Lung (tissue), 12 donors: ENCODE measurements around the gene LYZL1. TPM values are rescaled to one million over a fixed set of nuclear protein-coding genes. Genes with fewer than 3 reads are reported as not detected.
"Not testable (repeated sequence)": the region's sequence is repeated elsewhere in the genome, so short reads cannot be mapped to it uniquely, and the experiment has no call there.

Experiments
- ATAC-seq: fragments of 200-7000 bp; cut with Tn5 transposase; one replicate; pipeline ENCODE4 v1.9.1; 2020; ENCODE audit warnings: moderate number of reproducible peaks; ENCODE audit not compliant: insufficient read depth, low FRiP score
- DNase-seq, 3 donors: peaks; one replicate each; pipeline ENCODE4 v3.0.0-alpha.2; 2013 to 2017
- H3K27ac ChIP-seq, 2 donors: one replicate each; pipeline ENCODE4 v1.5.1; 2013; ENCODE audit warnings: mild to moderate bottlenecking in 2 of 2, moderate library complexity in 2 of 2, control low read depth in 1 of 2, inconsistent platforms in 1 of 2, low read depth in 1 of 2, low read length in 1 of 2
- H3K27me3 ChIP-seq, 3 donors: one replicate each; pipeline ENCODE4 v1.5.1; 2013; ENCODE audit warnings: low read length in 2 of 3; ENCODE audit not compliant: control insufficient read depth in 3 of 3, insufficient read depth in 3 of 3
- H3K36me3 ChIP-seq, 4 donors: one replicate each; pipeline ENCODE4 v1.5.1; 2013; ENCODE audit warnings: low read length in 4 of 4, mild to moderate bottlenecking in 1 of 4, moderate library complexity in 1 of 4; ENCODE audit not compliant: control insufficient read depth in 4 of 4, insufficient read depth in 4 of 4
- H3K4me1 ChIP-seq, 5 donors: one replicate each; pipeline ENCODE4 v1.5.1; 2013; ENCODE audit warnings: low read length in 5 of 5, mild to moderate bottlenecking in 2 of 5, moderate library complexity in 1 of 5; ENCODE audit not compliant: control insufficient read depth in 5 of 5, insufficient read depth in 5 of 5
- H3K4me3 ChIP-seq: one replicate; pipeline ENCODE4 v1.5.1; 2013; ENCODE audit warnings: mild to moderate bottlenecking, control low read depth, moderate library complexity
- H3K9ac ChIP-seq, 2 donors: one replicate each; pipeline ENCODE4 v1.5.1; 2013; ENCODE audit warnings: low read length in 2 of 2, control low read depth in 1 of 2; ENCODE audit not compliant: insufficient read depth in 1 of 2
- H3K9me3 ChIP-seq, 4 donors: one replicate each; pipeline ENCODE4 v1.5.1; 2013; ENCODE audit warnings: low read length in 3 of 4, mild to moderate bottlenecking in 1 of 4, moderate library complexity in 1 of 4; ENCODE audit not compliant: control insufficient read depth in 4 of 4, insufficient read depth in 3 of 4
- WGBS, 2 donors: extraction: QIAGEN DNeasy Blood & Tissue Kit; methylation state at CpG; one replicate each; pipeline ENCODE4 v1.1.7; 2013; 5-methylcytosine and 5-hydroxymethylcytosine counted together
- polyA plus RNA-seq, 2 donors: library from polyadenylated mRNA; stranded (reverse); fragments of 200-250 nt; gene quantifications; one replicate each; pipeline ENCODE4 v1.2.1, GENCODE V29; 2013
- total RNA-seq, 2 donors: library from RNA; depleted of rRNA in 1 of 2; stranded (reverse); fragments of >200 nt in 1 of 2; gene quantifications; one replicate each; pipeline ENCODE4 v1.2.1, GENCODE V29; 2014 to 2021
- TF ChIP-seq, protein P1 (sequence below): IDR thresholded peaks from 2 replicates; pipeline ENCODE4 v1.5.1; 2012; ENCODE audit warnings: mild to moderate bottlenecking; ENCODE audit errors: control extremely low read depth, extremely low read depth
- donor health status: control.
- donor health status: control.
- donor health status: Bipolar disorder and iron deficiency.
- donor health status: healthy.
- donor health status: DM: yes; HTN: yes; CAD: no.

Gene LYZL1
- total and polyA plus RNA-seq, 4 donors, result not detected

DNA sequence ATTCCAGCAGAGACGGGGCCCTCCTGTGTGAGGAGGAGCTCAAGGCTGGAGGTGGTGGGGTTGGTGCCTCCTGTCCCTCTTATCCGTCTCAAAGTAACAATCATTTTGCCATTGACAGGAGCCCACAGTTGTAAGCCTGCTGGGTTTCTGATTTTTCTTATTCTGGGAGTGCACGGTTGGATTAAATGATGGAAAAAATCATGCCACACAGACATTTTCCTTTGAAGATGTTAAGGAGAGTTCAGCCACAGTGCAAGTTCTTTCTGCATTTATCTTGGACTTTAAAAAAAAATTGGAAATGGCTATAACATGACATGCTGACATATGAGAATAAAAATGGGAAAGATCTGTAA lies 8.4 kb upstream of the LYZL1 start:
- ATAC-seq, result no peak
- Histone ChIP-seq H3K4me3 (no peak overlapping the region), H3K4me1 (peaks cover 0 to 26% (median 2%) of the 10 kb centered on the region in 5 donors), H3K27ac (no peak overlapping the region), H3K27me3 (no peaks in the 10 kb centered on the region), H3K9ac (no peak overlapping the region), H3K9me3 (no peaks in the 10 kb centered on the region), H3K36me3 (no peaks in the 10 kb centered on the region)
- WGBS, 2 donors, result 64 to 82% methylated on average over 3 of the region's 3 CpGs
- DNase-seq, result peak in 2 of 3 donors; percentile 41 to 53
- TF ChIP-seq, protein P1, sequence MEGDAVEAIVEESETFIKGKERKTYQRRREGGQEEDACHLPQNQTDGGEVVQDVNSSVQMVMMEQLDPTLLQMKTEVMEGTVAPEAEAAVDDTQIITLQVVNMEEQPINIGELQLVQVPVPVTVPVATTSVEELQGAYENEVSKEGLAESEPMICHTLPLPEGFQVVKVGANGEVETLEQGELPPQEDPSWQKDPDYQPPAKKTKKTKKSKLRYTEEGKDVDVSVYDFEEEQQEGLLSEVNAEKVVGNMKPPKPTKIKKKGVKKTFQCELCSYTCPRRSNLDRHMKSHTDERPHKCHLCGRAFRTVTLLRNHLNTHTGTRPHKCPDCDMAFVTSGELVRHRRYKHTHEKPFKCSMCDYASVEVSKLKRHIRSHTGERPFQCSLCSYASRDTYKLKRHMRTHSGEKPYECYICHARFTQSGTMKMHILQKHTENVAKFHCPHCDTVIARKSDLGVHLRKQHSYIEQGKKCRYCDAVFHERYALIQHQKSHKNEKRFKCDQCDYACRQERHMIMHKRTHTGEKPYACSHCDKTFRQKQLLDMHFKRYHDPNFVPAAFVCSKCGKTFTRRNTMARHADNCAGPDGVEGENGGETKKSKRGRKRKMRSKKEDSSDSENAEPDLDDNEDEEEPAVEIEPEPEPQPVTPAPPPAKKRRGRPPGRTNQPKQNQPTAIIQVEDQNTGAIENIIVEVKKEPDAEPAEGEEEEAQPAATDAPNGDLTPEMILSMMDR, result no peak

DNA sequence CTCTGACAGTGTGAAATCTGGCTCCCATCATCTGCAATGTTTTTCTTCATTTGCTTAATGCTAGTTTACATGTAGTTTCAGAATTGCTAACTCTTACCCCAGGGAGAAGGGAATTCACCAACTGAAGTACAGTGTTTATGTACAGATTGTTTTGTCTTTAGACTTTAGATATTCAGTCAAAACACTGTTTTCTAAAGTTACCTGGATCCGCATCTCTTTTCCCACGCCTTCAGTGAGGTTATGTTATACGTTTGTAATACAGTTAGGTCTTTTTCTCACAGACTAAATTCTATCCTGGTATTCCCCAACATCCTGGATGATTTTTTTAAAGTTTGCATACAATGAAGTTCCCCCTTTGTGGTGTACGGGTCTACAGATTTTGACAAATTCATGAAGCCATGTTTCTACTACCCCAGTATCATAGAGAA lies 3.2 kb upstream of the LYZL1 start:
- 85 to 87% methylated on average over 4 of the region's 4 CpGs for WGBS, 2 donors
- Histone ChIP-seq H3K27ac (no peak overlapping the region), H3K27me3 (no peaks in the 10 kb centered on the region), H3K36me3 (no peaks in the 10 kb centered on the region), H3K9me3 (no peaks in the 10 kb centered on the region), H3K4me1 (peaks cover 0 to 10% (median 0%) of the 10 kb centered on the region in 5 donors), H3K9ac (no peak overlapping the region), H3K4me3 (no peak overlapping the region)
- ATAC-seq (no peak), DNase-seq (no peak)
- TF ChIP-seq, protein P1, result no peak

DNA sequence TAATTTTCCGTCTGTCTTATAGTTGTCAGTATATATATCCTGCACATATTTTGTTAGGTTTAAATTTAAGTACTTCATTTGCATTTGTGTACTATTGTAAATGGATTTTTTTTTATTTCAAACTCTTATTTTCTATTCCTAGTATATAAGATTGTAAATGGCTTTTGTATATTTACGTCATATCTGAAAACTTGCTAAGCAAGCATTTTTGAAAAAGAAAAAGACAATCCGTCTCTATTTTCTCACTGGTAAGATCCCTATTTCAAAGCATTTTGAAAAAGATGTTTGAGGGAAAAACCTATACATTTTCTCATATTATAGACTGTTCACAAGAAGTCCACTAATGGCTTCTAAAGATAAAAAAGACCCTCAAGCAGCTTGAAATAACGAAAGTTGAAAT lies 1.2 kb upstream of the LYZL1 start:
- Histone ChIP-seq H3K4me1 (peaks cover 0 to 7% (median 0%) of the 10 kb centered on the region in 5 donors), H3K4me3 (no peak overlapping the region), H3K9ac (no peak overlapping the region), H3K9me3 (no peaks in the 10 kb centered on the region), H3K36me3 (no peaks in the 10 kb centered on the region), H3K27ac (no peak overlapping the region), H3K27me3 (no peaks in the 10 kb centered on the region)
- no peak for DNase-seq
- ATAC-seq, result no peak
- TF ChIP-seq, protein P1, result no peak
- WGBS, 2 donors, result 76 to 93% methylated on average over 4 of the region's 4 CpGs

DNA sequence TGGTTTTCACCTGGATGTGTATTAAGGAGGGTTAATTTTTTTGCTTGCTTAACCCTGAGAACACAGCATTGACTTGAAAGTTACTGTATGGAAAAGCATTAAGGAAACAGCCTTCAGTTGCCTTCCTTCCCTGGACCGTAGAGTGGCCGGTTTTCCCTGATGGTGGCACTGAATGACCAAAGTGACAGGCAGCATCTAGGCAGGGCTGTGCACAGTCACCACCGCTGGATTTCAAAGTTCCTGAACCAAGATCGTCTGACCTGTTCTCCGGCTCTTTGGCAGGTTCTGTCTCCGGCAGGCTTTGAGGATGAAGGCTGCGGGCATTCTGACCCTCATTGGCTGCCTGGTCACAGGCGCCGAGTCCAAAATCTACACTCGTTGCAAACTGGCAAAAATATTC lies 2.7 kb downstream of the LYZL1 start:
- not testable (repeated sequence) for ATAC-seq, H3K4me3 ChIP-seq, DNase-seq, H3K27ac ChIP-seq, H3K27me3 ChIP-seq, H3K9ac ChIP-seq, H3K36me3 ChIP-seq, H3K9me3 ChIP-seq, H3K4me1 ChIP-seq
- WGBS, 2 donors, result 73 to 76% methylated on average over 6 to 7 of the region's 10 CpGs

DNA sequence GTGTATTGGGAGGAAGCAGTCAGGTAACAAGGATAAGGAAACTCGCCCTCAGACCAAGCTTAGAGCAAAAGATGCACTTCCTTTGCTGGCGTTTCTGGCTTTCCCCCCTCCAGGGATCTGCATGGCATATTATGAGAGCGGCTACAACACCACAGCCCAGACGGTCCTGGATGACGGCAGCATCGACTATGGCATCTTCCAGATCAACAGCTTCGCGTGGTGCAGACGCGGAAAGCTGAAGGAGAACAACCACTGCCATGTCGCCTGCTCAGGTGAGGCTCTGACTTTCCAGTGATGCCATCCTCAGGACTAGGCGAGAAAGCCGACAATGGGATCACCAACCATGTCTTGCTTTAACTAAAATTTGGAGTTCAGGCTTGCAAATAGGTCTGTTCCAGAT lies 3.5 kb downstream of the LYZL1 start:
- not testable (repeated sequence) for H3K27me3 ChIP-seq, H3K27ac ChIP-seq, ATAC-seq, H3K9ac ChIP-seq, DNase-seq, H3K36me3 ChIP-seq, H3K4me1 ChIP-seq, H3K9me3 ChIP-seq, H3K4me3 ChIP-seq
- 88 to 90% methylated on average over 13 of the region's 13 CpGs for WGBS, 2 donors
